ENCODE results near the gene TWNK.

Gene TWNK

DNA sequence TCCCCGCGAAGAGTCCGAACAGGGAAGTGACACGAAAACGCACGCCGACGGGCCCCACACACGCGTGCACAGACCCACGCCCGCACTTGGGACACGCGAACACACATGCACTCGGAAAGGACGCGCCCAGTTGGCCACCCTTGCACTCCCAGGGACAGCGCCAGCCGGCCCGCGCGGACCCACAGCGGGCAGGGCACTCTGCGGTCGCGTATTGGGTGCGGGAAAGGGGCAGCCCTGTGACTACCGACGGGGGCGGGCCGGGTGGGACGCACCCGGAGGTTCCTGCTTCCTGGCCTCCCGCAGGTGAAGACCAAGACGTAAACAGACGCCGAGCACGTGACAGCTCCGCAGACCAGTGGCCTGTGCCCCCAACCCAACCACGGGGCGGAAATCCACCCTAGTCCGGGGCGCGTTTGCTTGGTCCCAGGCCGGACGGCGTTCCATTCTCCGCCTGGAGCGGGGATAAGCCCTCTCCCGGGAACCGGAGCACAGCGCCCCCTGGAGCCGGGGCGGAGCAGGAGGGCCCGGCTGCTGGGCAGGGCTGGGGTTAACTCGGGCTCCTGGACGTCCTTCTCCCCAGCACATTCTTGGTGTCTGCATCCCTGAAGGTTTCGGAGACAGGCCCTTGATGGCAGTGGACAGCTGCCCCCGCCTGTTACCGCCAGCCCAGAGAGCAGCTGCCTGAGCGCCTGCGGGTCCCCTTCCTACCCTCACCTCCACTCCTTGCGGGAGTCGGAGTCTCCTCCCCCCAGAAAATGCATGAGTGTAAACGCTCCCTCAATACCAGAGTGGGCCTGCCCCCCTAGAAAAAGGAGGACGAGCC, 10.2 kb downstream of the TWNK start:
- peak; percentile 81 for DNase-seq

DNA sequence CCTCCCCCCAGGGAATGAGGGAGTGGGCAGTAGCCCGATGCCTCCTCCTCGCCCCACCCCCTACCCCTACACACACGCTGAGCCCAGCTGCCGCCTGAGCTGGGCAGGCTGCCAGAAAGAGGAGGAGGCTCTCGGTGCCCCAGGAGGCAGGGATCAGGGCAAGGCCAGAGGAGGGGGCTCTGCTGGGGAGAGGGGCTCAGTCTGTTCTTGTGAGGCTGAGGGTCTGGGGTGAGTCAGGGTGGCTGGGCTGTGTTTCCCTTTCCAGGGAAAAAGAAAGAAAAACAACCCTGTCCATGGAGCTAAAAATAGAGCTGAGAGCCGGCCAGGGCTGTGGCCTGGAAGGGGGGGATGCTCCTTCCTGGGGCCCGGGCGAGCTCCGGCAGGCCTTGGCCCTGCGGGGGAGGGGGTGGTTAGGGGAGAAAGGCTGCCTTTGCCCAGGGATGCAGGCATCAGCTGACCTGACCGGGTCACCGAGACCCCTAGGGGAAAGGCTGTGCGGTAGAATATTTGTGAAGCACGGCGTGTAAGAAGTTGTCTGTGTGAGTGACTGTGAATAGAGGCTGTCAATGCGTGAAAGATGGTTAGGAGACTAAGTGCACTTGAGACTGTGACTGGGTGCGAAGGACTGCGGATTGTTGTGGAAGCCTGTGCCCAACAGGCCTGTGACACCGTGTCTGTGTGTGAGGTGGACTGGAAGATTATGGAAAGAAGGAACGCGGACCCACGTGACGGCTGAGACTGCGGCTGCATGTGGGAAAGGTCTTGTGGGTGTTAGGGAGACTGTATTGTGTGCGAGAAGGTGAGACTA, 11.0 kb downstream of the TWNK start:
- peak; percentile 76 for DNase-seq

DNA sequence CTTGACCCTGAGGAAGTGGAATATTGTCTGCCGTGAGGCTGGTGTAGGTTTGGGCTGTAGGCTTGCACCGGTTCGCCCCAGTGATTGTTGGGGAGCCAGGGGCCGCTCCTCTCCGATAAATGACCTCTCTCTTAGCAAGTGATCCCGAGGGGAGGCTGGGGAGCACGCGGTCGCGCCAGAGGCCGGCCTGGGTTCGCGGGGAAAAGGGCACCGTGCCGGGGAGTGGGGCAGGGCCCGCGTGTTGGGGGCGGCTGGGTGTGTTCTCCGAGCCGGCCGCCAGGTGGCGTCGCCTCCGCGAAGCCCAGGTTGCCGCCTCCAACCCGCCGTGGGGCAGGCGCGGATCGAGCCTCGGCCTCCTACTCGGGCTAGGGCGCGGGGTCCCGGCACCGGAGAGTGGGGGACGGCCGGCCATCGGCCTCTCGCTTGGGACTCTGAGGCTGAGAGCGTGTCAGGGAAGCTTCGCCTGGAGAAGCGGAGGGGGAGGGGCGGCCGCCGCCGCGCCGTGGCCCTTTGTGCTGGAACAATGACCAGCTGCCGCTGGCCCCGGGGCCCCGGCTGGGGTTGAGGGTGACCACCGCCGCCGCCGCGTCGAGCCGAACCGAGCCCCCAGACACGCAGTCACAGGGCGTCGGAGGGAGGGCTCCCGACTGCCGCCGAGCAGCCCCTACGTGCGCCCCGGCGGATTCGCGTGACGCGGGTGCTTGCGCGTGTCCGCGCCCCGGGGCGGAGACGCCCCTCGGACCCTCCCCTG, 11.8 kb downstream of the TWNK start:
- peak; percentile 85 for DNase-seq

GRCh38 chr10:100999742-101000126, 12.4 kb downstream of the TWNK start, which contains the start of gene LZTS2:
Gene LZTS2, plus strand, starts transcription at chr10:100999808. Its CDS starts 2,731 bp downstream, at chr10:101002539.
- no peak for DNase-seq

- no peak for DNase-seq
Measured at GRCh38 chr10:101000127-101000914, 13.0 kb downstream of the TWNK start.

DNA sequence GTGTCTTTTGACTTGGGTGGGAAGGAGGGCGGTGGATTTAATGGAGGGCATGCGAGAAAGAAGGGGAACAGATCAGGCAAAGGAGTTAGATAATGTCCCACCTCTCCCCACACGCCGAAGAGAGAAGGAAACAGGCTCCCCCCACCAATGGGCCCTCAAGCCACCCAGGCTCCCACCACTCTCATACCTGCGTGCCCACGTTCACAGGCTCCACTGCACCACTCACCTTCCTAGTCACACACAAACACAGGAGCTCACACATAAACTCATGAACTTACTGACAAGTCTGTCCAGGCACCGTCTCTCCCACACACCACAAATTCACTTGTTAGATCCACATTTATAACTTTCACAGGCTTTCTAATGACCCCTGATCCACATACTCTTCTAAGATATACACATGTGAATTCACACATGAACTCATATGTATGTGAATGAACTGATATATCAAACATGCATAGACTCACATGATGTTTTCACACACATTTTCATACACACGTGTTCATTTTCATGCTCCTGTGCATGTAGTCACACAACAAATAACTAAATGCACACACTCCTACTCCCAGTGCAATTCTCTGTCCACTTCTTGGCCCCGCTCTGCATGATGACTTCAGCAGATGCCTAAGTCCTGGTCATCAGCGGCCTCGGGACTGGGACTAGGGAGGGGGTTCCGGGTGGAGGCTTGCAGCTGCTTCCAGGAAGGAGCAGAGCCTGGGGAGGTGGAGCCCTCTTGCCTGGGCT, 13.7 kb downstream of the TWNK start:
- no peak for DNase-seq

GRCh38 chr10:101001659-101002035, 14.3 kb downstream of the TWNK start:
- no peak for DNase-seq

- no peak for DNase-seq
Measured at GRCh38 chr10:101002456-101002855, 15.1 kb downstream of the TWNK start.

GRCh38 chr10:101003639-101004206, 16.4 kb downstream of the TWNK start:
- no peak for DNase-seq

- no peak for DNase-seq
Measured at GRCh38 chr10:101005361-101005760, 18.0 kb downstream of the TWNK start.

DNA sequence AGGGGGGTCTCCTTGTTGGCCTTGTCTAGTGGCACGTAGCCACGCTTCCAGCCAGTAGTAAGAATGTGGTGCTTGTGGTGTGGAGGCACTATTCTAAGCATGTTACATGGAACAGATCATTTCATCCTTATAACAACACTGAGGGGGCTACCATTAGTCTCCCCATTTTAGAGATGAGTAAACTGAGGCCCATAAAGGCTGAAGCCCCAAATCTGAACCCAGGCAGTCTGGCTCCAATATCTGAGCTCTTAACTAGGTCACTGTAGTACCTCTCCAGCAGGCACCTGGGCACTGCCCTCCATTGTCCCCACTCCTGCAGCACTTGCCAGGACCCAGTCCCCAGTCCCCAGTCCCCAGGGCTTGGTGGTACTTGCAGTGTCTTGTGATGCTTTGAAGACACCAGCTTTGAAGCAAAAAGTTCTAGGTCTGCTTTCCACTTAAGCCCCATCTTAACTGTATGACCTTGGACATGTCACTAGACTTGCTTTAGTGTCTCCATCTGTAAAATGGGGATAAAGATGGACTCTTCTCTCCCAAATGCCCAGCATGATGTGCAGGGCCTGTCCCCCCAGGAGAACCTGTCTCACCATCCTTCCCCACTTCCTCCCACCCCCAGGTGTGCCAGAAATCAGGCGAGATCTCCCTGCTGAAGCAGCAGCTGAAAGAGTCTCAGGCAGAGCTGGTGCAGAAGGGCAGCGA, 18.7 kb downstream of the TWNK start:
- no peak for DNase-seq

GRCh38 chr10:101006593-101007098, 19.3 kb downstream of the TWNK start:
- DNase-seq, result no peak

- DNase-seq, result no peak
Measured at GRCh38 chr10:101007099-101007711, 19.9 kb downstream of the TWNK start.

GRCh38 chr10:101007915-101008822, 20.8 kb downstream of the TWNK start:
- DNase-seq, result no peak

DNA sequence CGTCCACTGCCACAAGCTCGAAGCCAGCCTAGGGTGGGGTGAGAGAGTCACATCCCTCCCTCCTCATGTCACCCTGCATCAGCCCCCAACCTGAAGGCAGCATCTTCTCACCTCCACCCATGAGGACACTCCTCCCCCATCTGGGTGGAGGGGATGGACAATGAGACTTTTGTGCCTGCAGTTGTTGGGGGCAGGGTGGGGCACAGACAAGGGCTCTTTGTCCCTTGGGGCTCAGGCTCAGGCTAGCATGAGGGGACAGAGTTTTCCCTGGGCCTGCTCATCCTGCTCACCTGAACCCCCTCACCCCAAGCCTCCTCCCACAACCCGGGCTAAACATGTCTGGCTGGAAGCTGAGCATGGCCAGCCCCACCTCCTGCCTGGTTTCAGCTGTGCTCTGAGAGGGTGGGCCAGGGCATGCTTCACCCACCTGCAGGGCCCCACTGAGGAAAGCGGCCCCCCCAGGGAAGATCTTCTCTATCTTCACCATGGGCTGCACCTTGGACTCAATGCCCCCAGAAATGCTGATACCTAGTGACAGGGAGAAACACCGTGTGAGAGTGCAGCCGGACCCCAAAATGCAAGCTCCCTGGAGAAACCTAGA, 21.6 kb downstream of the TWNK start:
- no peak for DNase-seq

DNA sequence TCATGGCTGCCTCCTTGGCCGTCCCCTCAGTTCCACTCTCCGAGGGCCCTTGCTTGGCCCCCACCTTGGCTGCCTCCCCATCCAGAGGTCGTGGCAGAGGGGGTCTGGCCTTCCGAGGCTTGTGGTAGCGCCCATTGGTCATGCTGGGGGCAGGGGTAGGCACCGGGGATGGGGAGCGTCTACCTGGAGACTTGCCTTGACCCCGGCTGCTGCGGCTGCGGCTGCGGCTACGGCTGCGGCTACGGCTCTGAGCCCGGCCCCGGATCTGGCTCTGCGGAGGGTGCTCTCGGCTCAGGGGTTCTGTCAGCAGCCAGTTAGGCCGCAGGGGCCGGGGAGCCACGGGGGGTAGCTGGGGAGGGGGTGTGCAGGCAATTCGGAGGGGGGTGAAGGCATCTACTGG, 23.0 kb downstream of the TWNK start:
- DNase-seq, result no peak

GRCh38 chr10:101011517-101012423, 24.4 kb downstream of the TWNK start:
- DNase-seq, result no peak
